GM15510 (cell line): ENCODE measurements around the gene JMJD1C.

Experiments used
- POLR2A ChIP-seq: IDR thresholded peaks from 3 replicates; pipeline ENCODE4 v1.6.1; 2011; ENCODE audit warnings: borderline replicate concordance; ENCODE audit not compliant: insufficient read length; ENCODE audit errors: extremely low read depth

The JMJD1C gene

GRCh38 chr10:63489838-63490237 is 24.1 kb upstream of the JMJD1C start:
- TF ChIP-seq POLR2A, result no peak

- no peak for TF ChIP-seq POLR2A
Measured at GRCh38 chr10:63487990-63488389, 22.2 kb upstream of the JMJD1C start.

GRCh38 chr10:63483983-63484382 is 18.2 kb upstream of the JMJD1C start:
- no peak for TF ChIP-seq POLR2A

- no peak for TF ChIP-seq POLR2A
Measured at GRCh38 chr10:63481815-63482421, 16.1 kb upstream of the JMJD1C start.

- TF ChIP-seq POLR2A, result no peak
Measured at GRCh38 chr10:63480237-63480636, 14.5 kb upstream of the JMJD1C start.

DNA sequence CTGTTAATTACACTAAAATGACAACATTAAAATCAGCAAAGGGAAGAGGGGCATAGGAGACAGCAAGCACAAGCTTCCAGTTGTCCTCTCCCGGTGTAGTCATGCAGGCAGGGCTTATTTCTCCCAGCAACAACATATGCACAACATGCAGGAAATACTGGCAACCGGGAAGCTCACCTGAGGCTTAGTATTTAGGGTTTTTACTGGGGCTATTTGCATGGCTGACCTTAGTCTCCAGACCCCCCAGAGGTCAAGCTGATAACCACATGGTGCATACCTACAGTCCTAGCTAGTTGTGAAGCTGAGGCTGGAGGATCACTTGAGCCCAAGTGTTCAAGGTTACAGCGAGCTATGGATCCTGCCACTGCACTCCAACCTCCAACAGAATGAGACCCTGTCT is 12.8 kb upstream of the JMJD1C start:
- TF ChIP-seq POLR2A, result no peak

GRCh38 chr10:63477927-63478326 is 12.2 kb upstream of the JMJD1C start:
- no peak for TF ChIP-seq POLR2A

- no peak for TF ChIP-seq POLR2A
Measured at GRCh38 chr10:63474488-63474887, 8.7 kb upstream of the JMJD1C start.

- TF ChIP-seq POLR2A, result no peak
Measured at GRCh38 chr10:63470928-63471327, 5.2 kb upstream of the JMJD1C start.

GRCh38 chr10:63468947-63469346 is 3.2 kb upstream of the JMJD1C start:
- TF ChIP-seq POLR2A, result no peak

DNA sequence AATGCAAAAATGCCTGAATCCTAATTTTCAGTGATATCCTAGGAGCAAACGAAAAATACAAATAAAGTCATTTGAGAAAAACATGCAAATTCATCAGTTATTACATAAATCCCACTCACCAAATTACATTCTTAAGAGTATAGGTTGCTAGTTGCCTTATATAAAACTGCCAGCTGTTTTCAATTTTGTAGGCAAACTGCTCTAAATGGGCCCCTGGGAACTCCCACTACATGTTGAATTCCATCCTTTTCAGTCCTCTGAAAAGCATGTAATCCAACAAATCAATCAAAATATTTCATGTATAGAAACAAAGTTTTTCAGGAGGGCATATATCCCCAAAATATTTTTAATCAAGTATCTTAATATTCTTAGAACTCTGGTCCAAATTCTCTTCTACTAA is 2.1 kb upstream of the JMJD1C start:
- no peak for TF ChIP-seq POLR2A

DNA sequence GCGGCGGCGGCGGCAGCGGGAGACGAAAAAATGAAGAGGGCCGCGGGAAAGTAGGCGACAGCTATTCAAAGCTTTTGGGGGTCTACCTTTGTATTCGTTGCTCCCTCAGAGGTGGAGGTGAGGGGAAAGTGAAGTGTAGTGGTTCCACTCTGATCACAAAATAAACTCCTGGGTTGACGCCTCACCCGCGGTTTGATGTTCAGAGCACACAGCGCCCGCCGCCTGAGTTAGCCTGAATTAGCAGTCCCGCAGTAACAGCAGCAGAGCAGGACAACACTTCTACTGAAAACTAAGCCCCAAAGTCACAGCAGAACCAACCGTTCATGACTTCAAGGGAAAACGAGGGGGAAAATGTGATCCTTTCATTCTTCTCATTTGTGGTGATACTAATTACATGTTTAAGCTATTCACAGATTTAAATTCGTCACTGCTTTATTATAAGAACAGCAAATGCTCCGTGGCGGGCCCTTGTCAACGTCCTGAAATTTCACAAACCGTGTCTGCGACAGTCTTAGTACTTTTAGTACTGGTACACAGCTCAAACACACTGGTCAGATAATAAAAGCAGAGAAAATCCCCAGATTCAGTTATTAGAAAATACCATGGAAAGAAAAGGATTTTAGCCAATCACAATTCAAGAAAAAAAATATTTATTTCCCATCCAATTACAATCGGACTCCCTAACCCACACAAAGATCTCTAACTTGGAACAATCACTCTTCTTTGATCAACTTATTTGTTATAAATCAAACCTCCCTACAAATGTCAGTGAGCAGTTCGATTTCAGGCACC is 563 bp upstream of the JMJD1C start:
- TF ChIP-seq POLR2A, result no peak

GRCh38 chr10:63464402-63465292 is 1.1 kb downstream of the JMJD1C start:
- no peak for TF ChIP-seq POLR2A

- no peak for TF ChIP-seq POLR2A
Measured at GRCh38 chr10:63462442-63462841, 3.3 kb downstream of the JMJD1C start.

DNA sequence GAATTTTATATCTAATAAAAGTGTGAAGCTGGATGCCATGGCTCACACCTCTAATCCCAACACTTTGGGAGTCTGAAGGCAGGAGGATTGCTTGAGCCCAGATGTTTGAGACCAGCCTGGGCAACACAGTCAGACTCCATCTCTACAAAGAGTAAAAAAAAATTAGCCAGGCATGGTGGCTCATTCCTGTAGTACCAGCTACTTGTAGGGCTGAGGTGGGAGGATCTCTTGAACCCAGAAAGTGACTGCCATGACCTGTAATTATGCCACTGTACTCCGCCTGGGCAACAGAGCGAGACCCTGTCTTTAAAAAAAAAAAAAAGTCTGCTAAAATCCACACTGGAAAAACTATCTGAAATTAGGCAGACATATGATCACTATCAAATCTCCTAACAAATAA is 7.6 kb downstream of the JMJD1C start:
- TF ChIP-seq POLR2A, result no peak
